ENCODE measurements around the gene KCNG3.

DNA sequence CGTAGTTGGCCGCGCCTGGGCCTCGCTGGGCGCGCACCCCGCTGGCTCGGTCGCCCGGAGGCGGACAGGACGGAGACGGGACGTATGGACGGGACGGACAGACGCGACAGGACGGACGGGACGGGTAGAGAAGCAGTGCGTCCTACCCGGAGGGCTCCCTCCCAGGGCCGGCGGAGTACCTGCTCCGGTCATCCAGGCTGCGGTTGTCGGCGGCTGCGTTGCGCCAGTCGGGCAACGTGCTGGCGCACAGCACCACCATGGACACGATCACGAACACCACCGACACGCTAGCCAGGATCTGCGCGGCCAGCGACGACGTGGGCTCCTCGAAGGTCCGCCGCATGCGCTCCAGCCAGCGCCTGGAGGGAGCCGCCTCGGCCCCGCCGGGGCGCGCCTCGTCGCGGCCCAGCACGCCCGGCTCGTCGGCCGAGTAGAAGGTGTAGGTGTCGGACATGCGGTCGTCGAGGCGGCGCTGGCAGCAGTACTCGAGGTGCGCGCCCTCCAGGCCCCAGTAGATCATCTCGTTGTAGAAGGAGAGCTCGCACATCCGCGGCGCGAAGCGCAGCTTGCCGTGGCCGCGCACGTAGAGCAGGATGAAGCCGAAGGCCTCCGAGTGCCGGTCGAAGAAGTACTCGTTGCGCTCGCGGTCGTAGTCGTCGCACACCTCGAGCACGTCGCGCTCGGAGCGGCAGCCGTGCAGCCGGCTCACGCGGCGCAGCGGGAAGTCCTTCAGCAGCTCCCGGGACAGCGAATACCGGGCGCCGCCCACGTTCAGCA is 903 bp downstream of the KCNG3 start:
- TF ChIP-seq, protein P1, sequence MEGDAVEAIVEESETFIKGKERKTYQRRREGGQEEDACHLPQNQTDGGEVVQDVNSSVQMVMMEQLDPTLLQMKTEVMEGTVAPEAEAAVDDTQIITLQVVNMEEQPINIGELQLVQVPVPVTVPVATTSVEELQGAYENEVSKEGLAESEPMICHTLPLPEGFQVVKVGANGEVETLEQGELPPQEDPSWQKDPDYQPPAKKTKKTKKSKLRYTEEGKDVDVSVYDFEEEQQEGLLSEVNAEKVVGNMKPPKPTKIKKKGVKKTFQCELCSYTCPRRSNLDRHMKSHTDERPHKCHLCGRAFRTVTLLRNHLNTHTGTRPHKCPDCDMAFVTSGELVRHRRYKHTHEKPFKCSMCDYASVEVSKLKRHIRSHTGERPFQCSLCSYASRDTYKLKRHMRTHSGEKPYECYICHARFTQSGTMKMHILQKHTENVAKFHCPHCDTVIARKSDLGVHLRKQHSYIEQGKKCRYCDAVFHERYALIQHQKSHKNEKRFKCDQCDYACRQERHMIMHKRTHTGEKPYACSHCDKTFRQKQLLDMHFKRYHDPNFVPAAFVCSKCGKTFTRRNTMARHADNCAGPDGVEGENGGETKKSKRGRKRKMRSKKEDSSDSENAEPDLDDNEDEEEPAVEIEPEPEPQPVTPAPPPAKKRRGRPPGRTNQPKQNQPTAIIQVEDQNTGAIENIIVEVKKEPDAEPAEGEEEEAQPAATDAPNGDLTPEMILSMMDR (IDR thresholded peaks at IDR 0.05) = no peak
- no peak for TF ChIP-seq POLR2A (IDR thresholded peaks at IDR 0.05)
